ENCODE measurements around the gene SND1. TPM values are rescaled to one million over a fixed set of nuclear protein-coding genes. Genes with fewer than 3 reads are reported as not detected.

The SND1 gene
- total and polyA plus RNA-seq, 10 donors = 61.7 to 173 (median 116) TPM

DNA sequence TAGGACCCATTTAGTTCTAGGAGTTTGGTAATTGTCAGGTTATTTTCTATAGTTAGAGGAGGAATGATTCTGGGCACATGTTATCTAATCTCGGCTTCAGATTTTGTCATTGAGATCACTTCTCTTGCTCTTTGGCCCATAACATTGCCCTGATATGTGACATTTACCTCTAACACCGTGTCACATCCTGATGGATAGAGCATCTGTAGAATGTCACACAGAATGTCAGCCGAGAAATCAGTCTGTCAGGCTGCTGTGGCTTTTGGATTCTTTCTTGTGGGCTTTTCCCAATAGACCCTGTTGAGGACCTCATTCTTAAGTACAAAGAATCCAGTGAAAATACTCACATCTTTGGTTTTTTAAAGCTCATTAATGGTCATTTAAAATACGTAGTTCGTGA lies 236.8 kb downstream of the SND1 start:
- 82 to 94% (median 87%) methylated on average over 5 of the region's 5 CpGs for WGBS, 5 donors
- Histone ChIP-seq H3K9me3 (no peaks in the 10 kb centered on the region), H3K27me3 (replicated peaks in 1 of 7) (no peaks in the 10 kb centered on the region), H3K4me1 (peaks cover 0 to 32% (median 13%) of the 10 kb centered on the region in 6 donors), H3K4me3 (no peak overlapping the region), H3K36me3 (peaks cover 0 to 56% (median 15%) of the 10 kb centered on the region in 6 donors), H3K27ac (peak overlapping the region in 6 of 8 donors; percentile 53 to 77 (median 68))
- TF ChIP-seq POLR2A (IDR thresholded peaks at IDR 0.05) (no peak), POLR2AphosphoS5 (IDR thresholded peaks at IDR 0.05) (no peak)
- TF ChIP-seq, protein P1, sequence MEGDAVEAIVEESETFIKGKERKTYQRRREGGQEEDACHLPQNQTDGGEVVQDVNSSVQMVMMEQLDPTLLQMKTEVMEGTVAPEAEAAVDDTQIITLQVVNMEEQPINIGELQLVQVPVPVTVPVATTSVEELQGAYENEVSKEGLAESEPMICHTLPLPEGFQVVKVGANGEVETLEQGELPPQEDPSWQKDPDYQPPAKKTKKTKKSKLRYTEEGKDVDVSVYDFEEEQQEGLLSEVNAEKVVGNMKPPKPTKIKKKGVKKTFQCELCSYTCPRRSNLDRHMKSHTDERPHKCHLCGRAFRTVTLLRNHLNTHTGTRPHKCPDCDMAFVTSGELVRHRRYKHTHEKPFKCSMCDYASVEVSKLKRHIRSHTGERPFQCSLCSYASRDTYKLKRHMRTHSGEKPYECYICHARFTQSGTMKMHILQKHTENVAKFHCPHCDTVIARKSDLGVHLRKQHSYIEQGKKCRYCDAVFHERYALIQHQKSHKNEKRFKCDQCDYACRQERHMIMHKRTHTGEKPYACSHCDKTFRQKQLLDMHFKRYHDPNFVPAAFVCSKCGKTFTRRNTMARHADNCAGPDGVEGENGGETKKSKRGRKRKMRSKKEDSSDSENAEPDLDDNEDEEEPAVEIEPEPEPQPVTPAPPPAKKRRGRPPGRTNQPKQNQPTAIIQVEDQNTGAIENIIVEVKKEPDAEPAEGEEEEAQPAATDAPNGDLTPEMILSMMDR (IDR thresholded peaks at IDR 0.05 in 8 of 11, conservative IDR thresholded peaks at IDR 0.05 in 3 of 11) = no peak
- intact Hi-C loops (cut with DNase I; ENCODE audit: low total_unique reads) = no loop called here
- no peak for DNase-seq

DNA sequence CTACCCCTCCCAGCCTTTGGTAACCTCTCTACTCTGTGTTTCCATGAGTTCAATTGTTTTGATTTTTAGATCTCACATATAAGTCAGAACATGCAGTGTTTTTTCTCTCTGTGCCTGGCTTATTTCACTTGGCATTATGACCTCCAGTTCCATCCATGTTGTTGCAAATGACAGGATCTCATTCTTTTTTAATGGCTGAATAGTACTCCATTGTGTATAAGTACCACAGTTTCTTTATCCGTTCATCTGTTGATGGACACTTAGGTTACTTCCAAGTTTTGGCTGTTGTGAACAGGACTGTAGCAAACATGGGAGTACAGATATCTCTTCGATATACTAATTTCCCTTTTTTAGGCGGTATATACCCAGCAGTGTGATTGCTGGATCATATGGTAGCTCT lies 237.7 kb downstream of the SND1 start:
- H3K4me1 ChIP-seq = peaks cover 0 to 28% (median 13%) of the 10 kb centered on the region in 6 donors
- intact Hi-C loops (cut with DNase I; ENCODE audit: low total_unique reads) = no loop called here

DNA sequence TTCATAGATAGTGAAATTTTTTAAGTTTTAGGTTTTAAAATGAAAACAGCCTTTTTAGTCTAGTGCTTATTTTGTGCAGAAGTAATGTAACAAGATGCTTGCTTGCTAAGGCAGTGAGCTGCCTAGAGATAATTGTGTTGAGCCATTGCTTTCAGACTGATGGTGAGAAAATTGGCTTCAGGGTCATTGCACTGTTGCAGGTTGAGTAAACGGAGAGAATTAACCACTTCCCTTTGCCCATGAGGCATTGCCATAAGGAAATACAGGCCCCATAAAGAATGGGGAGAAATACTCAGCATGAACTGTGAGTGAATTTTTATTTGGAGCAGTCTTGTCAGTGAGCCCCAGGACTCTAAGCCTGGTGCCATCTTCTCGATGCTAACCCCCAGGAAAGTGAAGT lies 238.7 kb downstream of the SND1 start:
- 60 to 76% (median 63%) methylated on average over 2 of the region's 2 CpGs for WGBS, 5 donors
- Histone ChIP-seq H3K4me1 (peaks cover 0 to 28% (median 10%) of the 10 kb centered on the region in 6 donors), H3K9me3 (no peaks in the 10 kb centered on the region), H3K27me3 (replicated peaks in 1 of 7) (no peaks in the 10 kb centered on the region), H3K36me3 (peaks cover 0 to 56% (median 15%) of the 10 kb centered on the region in 6 donors), H3K27ac (no peak overlapping the region), H3K4me3 (no peak overlapping the region)
- TF ChIP-seq POLR2A (IDR thresholded peaks at IDR 0.05) (no peak), POLR2AphosphoS5 (IDR thresholded peaks at IDR 0.05) (no peak)
- TF ChIP-seq, protein P1 (IDR thresholded peaks at IDR 0.05 in 8 of 11, conservative IDR thresholded peaks at IDR 0.05 in 3 of 11) = no peak
- intact Hi-C loops (cut with DNase I; ENCODE audit: low total_unique reads) = no loop called here
- no peak for DNase-seq

More for the DNA sequence above, 237.7 kb downstream of the SND1 start:
- H3K36me3 ChIP-seq = peaks cover 0 to 56% (median 15%) of the 10 kb centered on the region in 6 donors
- H3K27ac ChIP-seq = peak overlapping the region in 3 of 8 donors; percentile 54 to 77 (median 71)
- H3K4me3 ChIP-seq = no peak overlapping the region
- no peaks in the 10 kb centered on the region for H3K27me3 ChIP-seq (replicated peaks in 1 of 7)
- H3K9me3 ChIP-seq = no peaks in the 10 kb centered on the region
- no peak for DNase-seq
- WGBS, 5 donors = 93 to 99% (median 94%) methylated on average over 3 of the region's 3 CpGs
- TF ChIP-seq POLR2AphosphoS5 (IDR thresholded peaks at IDR 0.05) = no peak
- no peak for TF ChIP-seq POLR2A (IDR thresholded peaks at IDR 0.05)
- TF ChIP-seq, protein P1 (IDR thresholded peaks at IDR 0.05 in 8 of 11, conservative IDR thresholded peaks at IDR 0.05 in 3 of 11) = no peak

DNA sequence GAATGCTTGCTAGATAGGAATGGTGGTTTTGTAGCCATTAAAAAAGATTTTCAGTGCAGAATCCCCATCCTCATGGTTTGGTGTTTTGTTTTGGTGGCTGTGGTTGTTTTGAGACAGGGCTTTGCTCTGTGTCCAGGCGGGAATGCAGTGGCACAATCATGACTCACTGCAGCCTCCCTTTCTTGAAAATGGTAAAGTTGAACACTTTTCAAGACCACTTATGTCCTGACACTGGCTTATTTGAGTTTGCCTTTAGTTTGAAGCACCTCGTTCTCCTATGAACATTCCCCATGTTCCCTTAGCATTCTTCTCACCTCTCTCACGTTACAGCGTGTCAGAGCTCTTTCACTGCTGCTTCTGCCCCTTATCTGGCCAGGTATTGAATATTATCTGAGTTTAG lies 239.2 kb downstream of the SND1 start:
- H3K27me3 ChIP-seq (replicated peaks in 1 of 7) = no peaks in the 10 kb centered on the region
- intact Hi-C loops (cut with DNase I; ENCODE audit: low total_unique reads) = no loop called here
- H3K27ac ChIP-seq = no peak overlapping the region
- peaks cover 0 to 24% (median 10%) of the 10 kb centered on the region in 6 donors for H3K4me1 ChIP-seq
- no peak overlapping the region for H3K4me3 ChIP-seq
- H3K9me3 ChIP-seq = no peaks in the 10 kb centered on the region
- no peak for DNase-seq
- WGBS, 5 donors = 93 to 98% (median 97%) methylated on average over 4 of the region's 4 CpGs
- H3K36me3 ChIP-seq = peaks cover 0 to 56% (median 15%) of the 10 kb centered on the region in 6 donors
- no peak for TF ChIP-seq POLR2A (IDR thresholded peaks at IDR 0.05)
- TF ChIP-seq POLR2AphosphoS5 (IDR thresholded peaks at IDR 0.05) = no peak
- TF ChIP-seq, protein P1 (IDR thresholded peaks at IDR 0.05 in 8 of 11, conservative IDR thresholded peaks at IDR 0.05 in 3 of 11) = no peak
